ENCODE results near the gene C20orf96.
A peak's percentile ranks its signal among the peaks of the same experiment; 100 is the strongest.
"Not testable (repeated sequence)": the region's sequence is repeated elsewhere in the genome, so short reads cannot be mapped to it uniquely, and the experiment has no call there.

The C20orf96 gene

DNA sequence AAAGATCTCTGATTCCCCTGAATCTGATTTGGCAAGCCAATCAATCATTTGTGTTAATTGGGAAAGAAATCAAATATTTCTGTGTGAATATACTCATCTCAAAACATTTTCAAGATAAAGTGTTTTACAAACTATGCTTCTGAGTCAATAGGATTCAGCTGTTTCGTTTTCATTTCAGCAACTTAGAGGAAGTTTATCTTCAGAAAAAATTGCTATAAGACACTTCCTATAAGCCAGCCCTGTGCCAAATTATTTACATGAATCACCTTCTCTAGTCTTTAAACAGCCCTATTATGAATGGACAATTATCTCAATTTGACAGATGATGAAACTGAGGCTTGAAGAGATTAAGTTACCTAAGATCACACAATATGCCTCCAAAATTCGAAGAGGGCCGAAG is 52.6 kb downstream of the C20orf96 start:
- no peak for DNase-seq (ENCODE audit: low read depth in 2 of 2)

DNA sequence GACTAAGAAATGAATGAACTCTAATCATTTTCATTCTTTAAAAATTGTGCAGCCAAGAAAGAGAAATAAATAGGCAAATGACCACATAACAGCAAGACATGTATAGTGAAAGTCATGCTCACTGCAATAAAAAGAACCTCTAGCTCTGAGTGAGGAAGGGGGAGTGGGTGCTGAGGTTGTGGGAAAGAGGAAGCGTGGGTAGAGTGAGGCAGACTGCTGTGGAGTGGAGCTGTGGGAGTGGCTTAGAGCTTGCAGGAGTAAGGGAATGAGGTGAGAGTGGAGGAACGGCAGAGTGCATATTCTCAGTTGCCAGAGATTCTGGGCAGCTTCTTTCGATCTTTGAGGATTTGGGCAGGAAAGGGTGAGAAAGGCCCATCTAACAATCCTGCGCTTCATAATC is 53.1 kb downstream of the C20orf96 start:
- peak in 1 of 2 donors; percentile 13 for DNase-seq (ENCODE audit: low read depth in 2 of 2)

DNA sequence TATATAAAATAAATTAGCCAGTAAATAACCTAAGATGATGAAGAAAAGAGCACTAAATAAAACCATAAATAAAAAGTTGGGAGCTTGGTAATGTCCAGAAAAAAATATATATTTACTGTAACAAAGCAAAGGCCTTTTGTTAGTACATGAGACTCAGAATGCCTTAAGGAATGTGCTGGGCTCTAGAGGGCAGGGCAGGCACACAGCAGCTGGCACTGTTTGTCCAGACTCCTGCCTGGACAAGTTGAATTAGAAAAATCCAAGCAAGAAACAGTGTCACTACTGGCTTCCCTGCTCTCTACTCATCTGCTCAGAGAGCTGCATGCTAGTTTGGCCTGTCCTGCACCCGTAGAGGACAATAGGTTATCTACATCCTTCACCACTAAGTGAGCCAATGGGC is 54.7 kb downstream of the C20orf96 start:
- DNase-seq (ENCODE audit: low read depth in 2 of 2) = no peak

DNA sequence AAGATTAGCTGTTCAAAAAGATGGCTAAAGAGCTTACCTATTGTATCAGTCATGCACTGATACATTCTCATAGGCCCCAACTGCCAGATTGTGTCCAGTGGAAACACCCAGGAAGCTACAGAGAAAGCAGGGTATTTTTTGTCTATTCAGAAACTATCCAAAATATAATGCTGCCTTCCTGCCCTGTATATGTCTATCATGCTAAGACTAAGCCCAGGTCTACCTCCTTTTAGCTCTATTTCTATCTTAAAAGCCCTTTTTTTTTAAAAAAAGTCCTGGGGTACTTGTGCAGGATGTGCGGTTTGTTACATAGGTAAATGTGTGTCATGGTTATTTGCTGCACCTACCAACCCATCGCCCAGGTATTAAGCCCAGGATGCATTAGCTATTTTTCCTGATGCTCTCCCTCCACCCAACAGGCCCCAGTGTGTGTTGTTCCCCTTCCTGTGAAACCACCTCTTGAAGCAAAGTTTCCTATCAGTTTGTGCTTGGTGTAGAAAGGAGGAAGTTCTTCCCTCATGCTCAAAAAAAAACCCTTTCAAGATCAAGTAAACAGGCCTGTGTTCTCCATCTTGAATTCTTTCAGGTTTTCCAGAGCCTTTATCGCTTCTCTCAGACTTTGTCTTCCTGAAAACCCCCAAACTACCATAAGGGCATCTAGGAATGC is 63.0 kb downstream of the C20orf96 start:
- DNase-seq (ENCODE audit: low read depth in 2 of 2) = no peak

DNA sequence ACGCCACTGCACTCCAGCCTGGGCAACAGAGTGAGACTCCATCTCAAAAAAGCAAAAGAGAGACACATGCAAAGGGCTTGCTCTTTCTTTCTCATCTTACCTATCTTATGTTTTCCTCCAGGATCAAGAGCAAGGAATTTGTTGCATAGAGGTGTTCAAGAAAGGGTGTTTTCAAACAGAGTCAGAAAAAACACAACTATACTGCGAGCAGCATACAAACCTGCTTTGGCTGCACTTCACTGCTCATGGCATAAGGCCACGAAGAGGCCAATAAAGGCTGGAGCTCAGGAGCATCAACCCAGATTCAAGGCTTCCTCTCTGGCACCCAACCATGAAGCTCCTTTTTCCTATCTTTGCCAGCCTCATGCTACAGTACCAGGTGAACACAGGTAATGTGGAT is 63.6 kb downstream of the C20orf96 start, which contains the start of gene DEFB129:
Gene DEFB129 (plus strand): TSS at position 301 of the 400 bp plus-strand sequence. CDS start 31 bp downstream, at position 332.
- DNase-seq (ENCODE audit: low read depth in 2 of 2) = no peak

DNA sequence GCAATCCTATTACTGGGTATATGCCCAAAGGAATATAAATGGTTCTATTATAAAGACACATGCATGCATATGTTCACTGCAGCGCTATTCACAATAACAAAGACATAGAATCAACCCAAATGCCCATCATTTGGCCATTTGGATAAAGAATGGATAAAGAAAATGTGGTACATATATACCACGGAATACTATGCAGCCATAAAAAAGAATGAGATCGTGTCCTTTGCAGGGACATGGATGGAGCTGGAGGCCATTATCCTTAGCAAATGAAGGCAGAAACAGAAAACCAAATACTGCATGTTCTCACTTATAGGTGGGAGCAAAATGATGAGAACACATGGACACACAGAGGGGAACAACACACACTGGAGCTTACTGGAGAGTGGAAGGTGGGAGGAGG is 64.7 kb downstream of the C20orf96 start:
- not testable (repeated sequence) for DNase-seq (ENCODE audit: low read depth in 2 of 2)

- DNase-seq (ENCODE audit: low read depth in 2 of 2) = no peak
These were observed 69.2 kb downstream of the C20orf96 start for GRCh38 chr20:221258-221830.

Measured in activated CD4-positive, alpha-beta T cell treated with anti-CD3 and anti-CD28 coated beads for 24 hours (primary cell).